ENCODE data around the gene DNAJC15. TPM values are rescaled to one million over a fixed set of nuclear protein-coding genes. Genes with fewer than 3 reads are reported as not detected.
A peak's percentile ranks its signal among the peaks of the same experiment; 100 is the strongest.

DNAJC15 gene
- total RNA-seq = 1 to 10 TPM; 4.9 to 5.2 TPM

- DNase-seq = peak; percentile 75 to 90 (median 84)
- ATAC-seq = peak; percentile 90
- Histone ChIP-seq H3K36me3 (replicated peaks in 1 of 2; ENCODE audit: insufficient read depth in 1 of 2, low read depth in 2 of 2) (no peaks in the 10 kb centered on the region), H3K9me3 (no peaks in the 10 kb centered on the region), H3K27me3 (no peaks in the 10 kb centered on the region), H3K4me1 (peaks cover 12% of the 10 kb centered on the region), H3K4me3 (peak within 1 kb of the TSS; percentile 43 to 70), H3K27ac (peak within 1 kb of the TSS; percentile 68 to 86 (median 76))
- intact Hi-C loops (cut with DNase I) = no loop called here
- TF ChIP-seq, protein P1, sequence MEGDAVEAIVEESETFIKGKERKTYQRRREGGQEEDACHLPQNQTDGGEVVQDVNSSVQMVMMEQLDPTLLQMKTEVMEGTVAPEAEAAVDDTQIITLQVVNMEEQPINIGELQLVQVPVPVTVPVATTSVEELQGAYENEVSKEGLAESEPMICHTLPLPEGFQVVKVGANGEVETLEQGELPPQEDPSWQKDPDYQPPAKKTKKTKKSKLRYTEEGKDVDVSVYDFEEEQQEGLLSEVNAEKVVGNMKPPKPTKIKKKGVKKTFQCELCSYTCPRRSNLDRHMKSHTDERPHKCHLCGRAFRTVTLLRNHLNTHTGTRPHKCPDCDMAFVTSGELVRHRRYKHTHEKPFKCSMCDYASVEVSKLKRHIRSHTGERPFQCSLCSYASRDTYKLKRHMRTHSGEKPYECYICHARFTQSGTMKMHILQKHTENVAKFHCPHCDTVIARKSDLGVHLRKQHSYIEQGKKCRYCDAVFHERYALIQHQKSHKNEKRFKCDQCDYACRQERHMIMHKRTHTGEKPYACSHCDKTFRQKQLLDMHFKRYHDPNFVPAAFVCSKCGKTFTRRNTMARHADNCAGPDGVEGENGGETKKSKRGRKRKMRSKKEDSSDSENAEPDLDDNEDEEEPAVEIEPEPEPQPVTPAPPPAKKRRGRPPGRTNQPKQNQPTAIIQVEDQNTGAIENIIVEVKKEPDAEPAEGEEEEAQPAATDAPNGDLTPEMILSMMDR (IDR thresholded peaks at IDR 0.05) = peak in 2 of 7 experiments; percentile 24 to 30
- peak; percentile 35 to 78 (median 76) for TF ChIP-seq POLR2A (IDR thresholded peaks at IDR 0.05)
- 4 to 9% methylated on average over 32 to 48 of the region's 48 CpGs for WGBS, 2 donors
Observed at GRCh38 chr13:43023289-43023963, at the start of gene DNAJC15. TSS of gene DNAJC15 (plus strand) at chr13:43023586. CDS start at chr13:43023627, 41 bp downstream.

DNA sequence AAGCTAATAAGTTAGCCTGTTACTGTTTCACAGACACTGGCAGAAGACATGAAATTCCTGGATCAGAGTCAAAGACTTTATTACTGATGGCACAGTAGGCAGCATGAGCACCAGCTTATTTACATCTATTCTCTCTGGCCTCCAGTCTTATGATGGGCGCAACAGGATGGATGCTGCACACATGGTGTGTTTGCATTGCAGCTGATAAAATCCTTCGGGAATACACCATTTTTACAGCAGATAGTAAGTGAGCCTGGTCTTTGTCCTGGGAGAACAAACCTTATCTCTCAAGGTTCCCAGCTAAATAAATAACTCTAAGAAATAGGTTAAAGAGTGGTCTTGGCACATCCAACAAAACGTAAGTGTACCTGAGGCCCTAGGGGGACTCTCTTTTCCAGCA lies 47.3 kb upstream of the DNAJC15 start:
- WGBS, 2 donors = 70 to 87% methylated on average over 3 of the region's 3 CpGs
- Histone ChIP-seq H3K36me3 (replicated peaks in 1 of 2; ENCODE audit: insufficient read depth in 1 of 2, low read depth in 2 of 2) (no peaks in the 10 kb centered on the region), H3K4me1 (no peaks in the 10 kb centered on the region), H3K27ac (no peak overlapping the region), H3K27me3 (no peaks in the 10 kb centered on the region), H3K4me3 (no peak overlapping the region), H3K9me3 (no peaks in the 10 kb centered on the region)
- DNase-seq = no peak
- no peak for ATAC-seq
- TF ChIP-seq, protein P1 (IDR thresholded peaks at IDR 0.05) = no peak
- TF ChIP-seq POLR2A (IDR thresholded peaks at IDR 0.05) = no peak
- intact Hi-C loops (cut with DNase I) = no loop called here

GRCh38 chr13:42977219-42977659 lies 46.1 kb upstream of the DNAJC15 start:
- H3K4me1 ChIP-seq = no peaks in the 10 kb centered on the region
- intact Hi-C loops (cut with DNase I) = no loop called here
- DNase-seq (no peak), ATAC-seq (no peak)
- H3K9me3 ChIP-seq = no peaks in the 10 kb centered on the region
- no peaks in the 10 kb centered on the region for H3K36me3 ChIP-seq (replicated peaks in 1 of 2; ENCODE audit: insufficient read depth in 1 of 2, low read depth in 2 of 2)
- H3K27me3 ChIP-seq = no peaks in the 10 kb centered on the region
- H3K27ac ChIP-seq = no peak overlapping the region
- WGBS, 2 donors = 89 to 95% methylated on average over 1 of the region's 1 CpG
- TF ChIP-seq, protein P1 (IDR thresholded peaks at IDR 0.05) = no peak
- TF ChIP-seq POLR2A (IDR thresholded peaks at IDR 0.05) = no peak
- no peak overlapping the region for H3K4me3 ChIP-seq

- intact Hi-C loops (cut with DNase I) = no loop called here
- no peak overlapping the region for H3K4me3 ChIP-seq
- DNase-seq (no peak), ATAC-seq (no peak)
- no peak for TF ChIP-seq POLR2A (IDR thresholded peaks at IDR 0.05)
- no peak overlapping the region for H3K27ac ChIP-seq
- no peaks in the 10 kb centered on the region for H3K27me3 ChIP-seq
- H3K36me3 ChIP-seq (replicated peaks in 1 of 2; ENCODE audit: insufficient read depth in 1 of 2, low read depth in 2 of 2) = no peaks in the 10 kb centered on the region
- no peaks in the 10 kb centered on the region for H3K9me3 ChIP-seq
- 44 to 46% methylated on average over 3 of the region's 3 CpGs for WGBS, 2 donors
- H3K4me1 ChIP-seq = peaks cover 5% of the 10 kb centered on the region
Observed at GRCh38 chr13:42981317-42981716, 42.1 kb upstream of the DNAJC15 start.

- WGBS, 2 donors = 31 to 46% methylated on average over 1 of the region's 1 CpG
- H3K9me3 ChIP-seq = no peaks in the 10 kb centered on the region
- H3K4me3 ChIP-seq = no peak overlapping the region
- H3K27me3 ChIP-seq = no peaks in the 10 kb centered on the region
- H3K27ac ChIP-seq = no peak overlapping the region
- peaks cover 5% of the 10 kb centered on the region for H3K4me1 ChIP-seq
- DNase-seq = no peak
- intact Hi-C loops (cut with DNase I) = no loop called here
- TF ChIP-seq, protein P1 (IDR thresholded peaks at IDR 0.05) = no peak
- TF ChIP-seq POLR2A (IDR thresholded peaks at IDR 0.05) = no peak
- H3K36me3 ChIP-seq (replicated peaks in 1 of 2; ENCODE audit: insufficient read depth in 1 of 2, low read depth in 2 of 2) = no peaks in the 10 kb centered on the region
- no peak for ATAC-seq
Observed at GRCh38 chr13:42981853-42982252, 41.5 kb upstream of the DNAJC15 start.

Measured in body of pancreas (tissue), 4 donors.